Body of pancreas (tissue), 4 donors: ENCODE results near the gene PPP6R3. TPM values are rescaled to one million over a fixed set of nuclear protein-coding genes. Genes with fewer than 3 reads are reported as not detected.

Experiments
- ATAC-seq: fragments of 150-250 bp; one replicate; pipeline ENCODE4 v1.9.1; 2016
- DNase-seq, 4 donors: peaks; one replicate each; pipeline ENCODE4 v3.0.0-alpha.2; 2019
- H3K27ac ChIP-seq, 4 donors: fragments of 200-600 bp; sonication (generic); 1 replicate in 3 of 4; 2 replicates in 1 of 4; pipeline versions ENCODE4 v1.5.1 to v1.6.1; 2016 to 2019; ENCODE audit warnings: mild to moderate bottlenecking in 1 of 4, mixed read lengths in 1 of 4, moderate library complexity in 1 of 4
- H3K27me3 ChIP-seq, 2 donors: fragments of 200-600 bp; sonication (generic); one replicate each; pipeline ENCODE4 v1.6.0; 2016; ENCODE audit warnings: mild to moderate bottlenecking in 1 of 2
- H3K36me3 ChIP-seq, 2 donors: fragments of 200-600 bp; sonication (generic); replicated peaks in 1 of 2; 2 replicates each; pipeline ENCODE4 v1.5.1; 2016; ENCODE audit warnings: low read depth in 2 of 2; ENCODE audit not compliant: insufficient read depth in 1 of 2
- H3K4me1 ChIP-seq: fragments of 200-600 bp; sonication (generic); one replicate; pipeline ENCODE4 v1.6.0; 2016
- H3K4me3 ChIP-seq, 2 donors: fragments of 200-600 bp; sonication (generic); 1 replicate in 1 of 2; 2 replicates in 1 of 2; pipeline ENCODE4 v1.5.1; 2016 to 2019
- H3K9me3 ChIP-seq, 3 donors: fragments of 200-600 bp; sonication (generic); 1 replicate in 2 of 3; 2 replicates in 1 of 3; pipeline ENCODE4 v1.5.1; 2016
- CTCF ChIP-seq, 7 experiments: fragments of 450-650 bp in 4 of 7; fragments of 200-600 bp in 3 of 7; sonication (generic) in 3 of 7; IDR thresholded peaks; one replicate each; pipeline ENCODE4 v1.5.1; 2016 to 2019; ENCODE audit warnings: antibody characterized with exemption in 7 of 7
- POLR2A ChIP-seq, 3 donors: fragments of 450-650 bp; IDR thresholded peaks; one replicate each; pipeline ENCODE4 v1.6.1; 2016; ENCODE audit warnings: antibody characterized with exemption in 3 of 3, mild to moderate bottlenecking in 2 of 3
- WGBS, 2 donors: methylation state at CpG; one replicate each; pipeline ENCODE4 v1.1.5; 2017; 5-methylcytosine and 5-hydroxymethylcytosine counted together
- intact Hi-C: fragments of 100-400 bp; cut with DNase I; formaldehyde crosslinking; loops from one replicate; pipeline ENCODE4 v1.15.1; 2023
- total RNA-seq, 2 donors: library from RNA; depleted of rRNA; stranded (reverse); fragments of >200 nt; gene quantifications; one replicate each; pipeline ENCODE4 v1.1.0, GENCODE V29; 2016

Gene PPP6R3
- total RNA-seq, 2 donors from 2014 or later, result 92.9 to 94.9 TPM

GRCh38 chr11:68598816-68599653 is 138.5 kb downstream of the PPP6R3 start:
- Histone ChIP-seq H3K9me3 (no peaks in the 10 kb centered on the region), H3K4me1 (no peaks in the 10 kb centered on the region), H3K27ac (no peak overlapping the region), H3K27me3 (no peaks in the 10 kb centered on the region), H3K4me3 (no peak overlapping the region), H3K36me3 (peaks cover 6 to 58% of the 10 kb centered on the region in 2 donors)
- TF ChIP-seq POLR2A (IDR thresholded peaks at IDR 0.05) (no peak), CTCF (IDR thresholded peaks at IDR 0.05) (no peak)
- 94 to 95% methylated on average over 7 of the region's 7 CpGs for WGBS, 2 donors
- DNase-seq (no peak), ATAC-seq (no peak)
- intact Hi-C loops, result no loop called here

GRCh38 chr11:68601147-68601546 is 140.6 kb downstream of the PPP6R3 start:
- Histone ChIP-seq H3K9me3 (no peaks in the 10 kb centered on the region), H3K4me1 (no peaks in the 10 kb centered on the region), H3K4me3 (no peak overlapping the region), H3K27me3 (no peaks in the 10 kb centered on the region), H3K27ac (no peak overlapping the region), H3K36me3 (peaks cover 7 to 64% of the 10 kb centered on the region in 2 donors)
- WGBS, 2 donors, result 84 to 91% methylated on average over 7 of the region's 7 CpGs
- no peak for DNase-seq
- no peak for ATAC-seq
- no peak for TF ChIP-seq CTCF (IDR thresholded peaks at IDR 0.05)
- no peak for TF ChIP-seq POLR2A (IDR thresholded peaks at IDR 0.05)
- intact Hi-C loops, result no loop called here

- H3K4me3 ChIP-seq, result no peak overlapping the region
- no peaks in the 10 kb centered on the region for H3K9me3 ChIP-seq
- no peaks in the 10 kb centered on the region for H3K4me1 ChIP-seq
- no peaks in the 10 kb centered on the region for H3K27me3 ChIP-seq
- peaks cover 13 to 31% of the 10 kb centered on the region in 2 donors for H3K36me3 ChIP-seq
- H3K27ac ChIP-seq, result no peak overlapping the region
- 90 to 92% methylated on average over 13 of the region's 13 CpGs for WGBS, 2 donors
- intact Hi-C loops, result no loop called here
- DNase-seq, result no peak
- no peak for ATAC-seq
- no peak for TF ChIP-seq POLR2A (IDR thresholded peaks at IDR 0.05)
Observed at GRCh38 chr11:68609761-68610160, 149.2 kb downstream of the PPP6R3 start.

- DNase-seq (no peak), ATAC-seq (no peak)
- Histone ChIP-seq H3K27me3 (no peaks in the 10 kb centered on the region), H3K4me1 (no peaks in the 10 kb centered on the region), H3K9me3 (no peaks in the 10 kb centered on the region), H3K4me3 (no peak overlapping the region), H3K27ac (no peak overlapping the region), H3K36me3 (peaks cover 13 to 37% of the 10 kb centered on the region in 2 donors)
- WGBS, 2 donors, result 63 to 86% methylated on average over 1 of the region's 1 CpG
- TF ChIP-seq CTCF (IDR thresholded peaks at IDR 0.05), result no peak
- no peak for TF ChIP-seq POLR2A (IDR thresholded peaks at IDR 0.05)
- intact Hi-C loops, result no loop called here
Observed at GRCh38 chr11:68610452-68611116, 150.0 kb downstream of the PPP6R3 start.

GRCh38 chr11:68615657-68616056 is 155.1 kb downstream of the PPP6R3 start:
- ATAC-seq, result no peak
- no peak for DNase-seq
- Histone ChIP-seq H3K4me3 (no peak overlapping the region), H3K27ac (no peak overlapping the region), H3K27me3 (no peaks in the 10 kb centered on the region), H3K36me3 (peaks cover 0 to 25% of the 10 kb centered on the region in 2 donors), H3K4me1 (no peaks in the 10 kb centered on the region), H3K9me3 (no peaks in the 10 kb centered on the region)
- 93 to 95% methylated on average over 6 of the region's 6 CpGs for WGBS, 2 donors
- intact Hi-C loops, result no loop called here
- TF ChIP-seq POLR2A (IDR thresholded peaks at IDR 0.05), result no peak
- TF ChIP-seq CTCF (IDR thresholded peaks at IDR 0.05), result no peak
